ENCODE results near the gene USP27X.

DNA sequence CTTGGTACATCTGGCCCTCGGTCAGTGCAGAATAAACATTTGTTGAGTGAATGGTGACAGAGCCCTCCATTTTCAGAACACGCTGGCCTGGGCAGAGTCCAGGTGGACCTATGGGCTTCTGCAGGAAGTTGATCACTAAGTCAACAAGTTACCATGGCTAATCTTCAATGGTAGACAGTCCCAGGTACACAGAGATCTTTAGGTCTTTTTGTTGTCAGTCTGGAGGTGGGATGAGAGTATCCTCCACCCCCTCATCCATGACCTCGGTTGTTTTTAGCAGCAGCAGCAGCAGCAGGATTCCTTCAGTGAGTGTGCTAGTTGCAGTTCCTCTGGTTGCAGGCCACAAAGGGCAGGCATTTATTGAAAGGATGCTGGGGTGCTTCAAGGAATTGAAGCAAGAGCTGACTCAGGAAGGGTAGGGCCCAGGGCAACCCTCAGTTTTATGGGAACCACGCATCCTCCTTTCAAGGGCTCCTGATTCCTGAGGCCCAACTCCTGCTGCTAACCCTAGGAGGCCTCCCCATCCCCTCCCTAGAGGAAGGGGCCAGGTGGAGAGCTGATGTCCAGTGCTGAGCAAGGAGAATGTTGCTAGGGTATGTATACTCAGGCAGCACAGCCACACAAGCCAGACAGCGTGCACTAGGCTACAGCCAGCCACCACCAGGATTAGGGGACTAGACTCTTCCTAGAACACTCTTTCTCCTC is 1.7 kb upstream of the USP27X start:
- TF ChIP-seq, protein P1, sequence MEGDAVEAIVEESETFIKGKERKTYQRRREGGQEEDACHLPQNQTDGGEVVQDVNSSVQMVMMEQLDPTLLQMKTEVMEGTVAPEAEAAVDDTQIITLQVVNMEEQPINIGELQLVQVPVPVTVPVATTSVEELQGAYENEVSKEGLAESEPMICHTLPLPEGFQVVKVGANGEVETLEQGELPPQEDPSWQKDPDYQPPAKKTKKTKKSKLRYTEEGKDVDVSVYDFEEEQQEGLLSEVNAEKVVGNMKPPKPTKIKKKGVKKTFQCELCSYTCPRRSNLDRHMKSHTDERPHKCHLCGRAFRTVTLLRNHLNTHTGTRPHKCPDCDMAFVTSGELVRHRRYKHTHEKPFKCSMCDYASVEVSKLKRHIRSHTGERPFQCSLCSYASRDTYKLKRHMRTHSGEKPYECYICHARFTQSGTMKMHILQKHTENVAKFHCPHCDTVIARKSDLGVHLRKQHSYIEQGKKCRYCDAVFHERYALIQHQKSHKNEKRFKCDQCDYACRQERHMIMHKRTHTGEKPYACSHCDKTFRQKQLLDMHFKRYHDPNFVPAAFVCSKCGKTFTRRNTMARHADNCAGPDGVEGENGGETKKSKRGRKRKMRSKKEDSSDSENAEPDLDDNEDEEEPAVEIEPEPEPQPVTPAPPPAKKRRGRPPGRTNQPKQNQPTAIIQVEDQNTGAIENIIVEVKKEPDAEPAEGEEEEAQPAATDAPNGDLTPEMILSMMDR (conservative IDR thresholded peaks at IDR 0.05 in 1 of 2, IDR thresholded peaks at IDR 0.05 in 1 of 2; ENCODE audit: low read depth in 1 of 2, low read length in 2 of 2), result no peak
- no peak for TF ChIP-seq EZH2 (IDR thresholded peaks at IDR 0.05; ENCODE audit: low read length, missing control alignments)
